Hematopoietic multipotent progenitor cell treated with erythropoietin and hydrocortisone succinate and interleukin-3 and kit ligand, for 17 days (in vitro differentiated cells): Measurements from ENCODE around the gene FGD2.
"Not testable (repeated sequence)": the region's sequence is repeated elsewhere in the genome, so short reads cannot be mapped to it uniquely, and the experiment has no call there.

ENCODE experiments used
- DNase-seq: peaks from one replicate; pipeline ENCODE4 v3.0.0-alpha.2; 2015; ENCODE audit warnings: low spot score

The FGD2 gene

DNA sequence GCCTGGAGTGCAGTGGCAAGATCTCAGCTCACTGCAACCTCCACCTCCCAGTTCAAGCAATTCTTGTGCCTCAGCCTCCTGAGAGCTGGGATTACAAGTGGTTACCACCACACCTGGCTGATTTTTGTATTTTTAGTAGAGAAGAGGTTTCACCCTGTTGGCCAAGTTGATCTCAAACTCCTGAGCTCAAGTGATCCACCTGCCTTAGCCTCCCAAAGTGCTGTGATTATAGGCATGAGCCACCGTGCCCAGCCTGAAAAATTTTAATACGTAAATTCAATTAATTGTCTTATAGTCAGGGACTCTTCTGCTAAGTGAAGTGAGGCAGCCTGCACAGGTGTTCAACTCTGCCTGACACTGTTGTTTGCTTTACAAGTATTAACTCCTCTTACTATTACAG, 15.1 kb upstream of the FGD2 start:
- not testable (repeated sequence) for DNase-seq

DNA sequence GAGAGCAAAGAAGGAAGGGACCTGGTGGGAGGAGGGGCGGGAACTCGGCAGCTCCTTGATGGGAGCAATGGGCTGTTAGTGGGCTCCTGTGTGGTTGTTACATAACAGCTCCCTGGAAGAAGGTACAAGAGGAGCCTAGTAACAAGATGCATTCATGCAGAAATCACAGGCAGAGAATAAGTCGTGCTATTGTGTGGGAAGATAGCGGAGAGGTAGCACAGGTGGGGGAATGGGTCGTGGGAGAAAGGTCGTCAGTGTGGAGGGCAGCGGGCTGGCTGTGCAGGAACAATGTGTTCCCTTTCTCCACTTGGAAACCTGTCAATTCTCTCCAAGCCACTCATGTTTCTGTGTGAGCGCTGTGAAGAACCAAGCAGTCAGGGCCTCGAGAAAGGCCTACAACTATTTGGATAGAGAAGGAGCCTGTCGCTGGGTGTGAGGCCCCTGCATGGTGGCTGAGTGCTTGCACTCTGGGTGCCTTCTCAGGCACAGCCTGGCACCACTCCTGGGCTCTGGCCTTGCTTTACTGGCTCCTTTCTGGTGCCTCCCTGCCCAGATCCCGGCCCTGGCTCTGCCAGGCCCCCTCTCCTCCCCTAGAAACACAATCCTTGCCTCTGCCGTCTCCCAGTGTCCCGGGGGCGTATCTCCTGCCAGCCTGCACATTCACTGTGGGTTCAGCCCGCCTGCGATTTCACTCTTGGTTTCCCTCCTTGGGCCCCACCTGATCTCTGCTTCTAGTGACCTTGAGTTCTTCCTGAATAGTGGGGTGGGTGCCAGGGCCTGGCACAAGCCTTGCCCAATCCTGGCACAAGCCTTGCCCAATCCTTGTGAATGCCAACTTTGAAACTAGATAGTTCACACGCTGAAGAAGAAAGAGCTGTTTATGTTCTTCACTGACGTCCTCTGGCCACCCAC, 7.4 kb upstream of the FGD2 start:
- no peak for DNase-seq

DNA sequence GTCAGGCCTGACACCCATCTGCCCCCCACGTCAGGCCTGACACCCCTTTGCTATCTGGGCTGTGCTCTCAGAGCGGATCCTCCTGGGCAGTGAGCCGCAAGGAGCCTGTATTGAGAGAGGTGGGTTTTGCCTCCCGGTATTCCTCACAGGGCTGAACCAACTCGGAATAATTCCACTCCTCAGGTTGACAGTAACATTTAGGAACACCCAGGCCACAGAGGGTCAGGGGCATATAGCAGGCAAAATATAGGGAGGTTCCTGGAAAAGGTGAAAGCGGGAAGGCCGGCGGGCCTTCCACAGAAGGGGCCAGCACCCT, 6.8 kb upstream of the FGD2 start:
- DNase-seq: no peak

DNA sequence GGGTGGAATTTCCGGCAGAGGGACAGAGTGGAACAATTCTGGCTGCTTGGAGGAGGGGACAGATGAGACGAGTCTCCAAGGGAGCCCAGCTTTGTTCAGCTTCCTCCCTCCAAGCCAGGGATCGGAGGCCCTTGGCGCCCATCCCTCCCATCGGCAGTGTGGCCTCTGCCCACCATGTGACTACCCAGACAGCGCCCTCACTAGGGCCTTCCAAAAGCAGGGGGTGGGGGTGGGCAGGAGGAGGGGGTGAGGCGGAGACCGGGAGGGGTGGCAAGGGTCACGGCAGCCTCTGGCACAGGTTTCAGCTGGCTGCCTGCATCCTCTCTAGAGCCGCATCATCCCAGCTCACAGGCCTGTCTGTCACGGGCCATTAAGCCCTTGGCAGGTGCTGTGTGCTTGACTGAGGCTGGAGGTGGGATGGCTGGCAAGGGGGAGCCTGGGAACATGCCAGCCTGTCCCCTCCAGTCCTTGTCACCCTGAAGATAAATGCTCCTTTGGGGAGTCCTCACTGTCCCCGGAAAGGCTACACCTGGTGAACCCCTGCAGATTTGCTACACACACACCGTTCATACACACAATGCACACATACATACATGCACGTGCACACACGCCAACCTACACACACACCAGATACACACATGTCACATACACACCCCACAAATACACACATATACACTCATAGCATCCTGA, 6.2 kb upstream of the FGD2 start:
- DNase-seq: no peak

DNA sequence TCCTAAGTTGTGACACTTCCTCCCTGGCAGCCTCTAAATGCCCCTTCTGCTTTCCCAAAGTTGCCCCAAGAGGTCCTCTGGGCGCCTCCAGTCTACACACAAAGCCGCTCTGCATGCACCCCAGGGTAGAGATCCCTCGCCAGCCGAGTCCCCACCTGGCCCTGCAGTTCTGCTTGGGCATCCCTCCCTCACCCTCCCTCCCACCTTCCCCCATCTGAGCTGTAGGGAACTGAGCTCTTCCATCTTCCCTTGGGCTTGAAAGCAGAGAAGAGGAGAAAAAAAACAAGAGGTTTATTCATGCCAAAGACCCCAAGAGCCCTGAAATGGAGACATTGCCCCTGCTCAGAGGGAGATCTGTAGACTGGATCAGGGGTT, 5.7 kb upstream of the FGD2 start:
- DNase-seq: no peak

DNA sequence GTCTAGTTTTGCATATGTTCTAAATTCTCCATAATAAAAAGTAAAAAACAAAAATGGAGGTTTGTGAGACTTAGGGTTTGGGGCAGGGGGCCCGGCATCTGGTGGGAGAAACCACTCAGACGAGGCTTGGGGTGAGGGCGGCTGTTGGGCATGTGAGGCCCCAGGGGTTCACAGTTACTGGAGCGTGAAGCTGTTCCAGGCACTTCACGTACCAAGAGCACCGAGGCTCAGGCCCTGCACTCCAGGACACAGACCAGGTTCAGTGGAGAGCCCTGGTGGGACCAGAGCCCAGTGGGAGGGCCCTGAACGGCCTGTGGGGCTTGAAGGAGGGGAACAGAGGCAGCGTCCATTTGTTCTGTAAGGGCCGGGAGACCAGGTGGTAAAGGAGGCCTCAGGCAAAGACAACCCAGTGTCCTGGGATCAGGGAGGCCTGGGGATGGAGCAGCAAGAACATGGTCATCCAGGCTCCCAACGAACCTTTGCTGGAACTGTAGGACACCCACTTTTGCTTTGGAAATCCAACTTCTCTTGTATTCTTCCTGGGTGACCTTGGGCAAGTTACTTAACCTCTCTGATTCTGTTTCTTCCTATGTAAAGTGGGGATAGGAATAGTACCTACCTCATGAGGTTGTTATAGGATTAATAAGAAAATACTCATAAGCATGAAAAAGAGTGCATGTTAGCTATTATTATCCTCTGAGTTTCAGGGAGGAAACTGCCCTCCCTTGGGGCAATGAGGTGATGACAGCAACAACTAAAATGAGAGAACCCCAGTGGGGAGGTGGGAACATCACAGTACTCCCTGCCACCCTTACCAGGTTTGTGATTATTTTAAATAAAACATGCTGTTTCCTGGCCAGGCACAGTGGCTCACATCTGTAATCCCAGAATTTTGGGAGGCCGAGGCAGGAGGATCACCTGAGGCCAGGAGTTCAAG, 1.1 kb upstream of the FGD2 start:
- no peak for DNase-seq

DNA sequence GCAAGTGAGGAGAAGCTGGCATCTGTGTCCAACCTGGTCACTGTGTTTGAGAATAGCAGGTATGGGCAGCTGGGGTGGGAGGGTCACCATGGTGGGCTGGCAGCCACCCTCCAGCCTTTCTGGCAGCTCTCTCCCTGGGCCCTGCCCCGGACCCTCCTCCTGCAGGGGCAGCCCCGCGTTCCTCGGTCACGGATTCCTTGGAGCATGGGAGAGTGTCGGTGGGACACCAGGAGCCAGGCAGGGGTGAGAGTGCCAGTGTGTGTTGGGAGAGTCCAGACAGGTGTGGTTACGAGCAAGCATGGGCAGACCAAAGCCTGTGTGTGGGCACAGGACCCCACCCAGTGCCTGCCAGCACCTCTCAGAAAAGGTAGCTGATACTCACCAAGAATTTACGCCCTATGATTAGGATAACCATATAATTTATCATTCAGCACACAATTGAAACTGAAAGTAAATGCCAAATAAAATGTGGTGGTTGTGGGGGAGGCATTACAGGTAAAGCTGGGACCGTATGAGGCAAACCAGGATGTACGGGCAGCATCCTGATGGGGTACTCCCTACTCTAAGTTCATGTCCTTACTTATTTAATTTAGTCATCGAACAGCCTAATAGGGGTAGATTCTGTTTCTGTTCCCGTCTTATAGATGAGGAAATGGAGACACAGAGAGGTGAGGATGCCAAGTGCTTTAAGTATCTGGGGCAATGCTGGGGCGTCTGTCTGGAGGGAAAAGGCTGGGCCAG, 542 bp downstream of the FGD2 start:
- DNase-seq: no peak

DNA sequence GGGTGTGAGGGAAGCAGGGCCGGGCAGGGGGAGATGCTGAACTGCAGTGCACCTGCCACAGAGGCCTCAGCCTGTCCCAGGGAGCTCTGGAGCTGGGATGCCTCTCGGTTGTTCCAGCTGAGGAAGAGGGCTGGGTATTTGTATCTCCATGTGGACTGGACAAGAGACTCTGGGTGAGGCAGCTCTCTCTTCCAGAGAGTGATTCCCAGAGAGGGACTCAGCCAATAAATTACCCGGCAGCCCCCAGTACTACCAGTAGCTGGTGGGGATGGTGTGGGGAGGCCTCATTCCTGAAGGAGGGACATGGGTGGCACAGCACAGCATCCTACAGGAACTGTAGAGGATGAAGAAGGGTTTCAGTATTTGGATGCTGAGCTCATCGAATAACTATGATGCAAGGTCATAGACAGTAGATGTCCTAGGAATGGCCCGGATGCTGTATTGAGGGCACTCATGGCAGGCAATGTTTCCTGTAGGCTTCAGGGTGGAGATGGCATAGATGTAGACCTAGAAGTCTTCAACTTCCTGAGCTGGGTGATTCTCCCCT, 1.4 kb downstream of the FGD2 start:
- DNase-seq: no peak

DNA sequence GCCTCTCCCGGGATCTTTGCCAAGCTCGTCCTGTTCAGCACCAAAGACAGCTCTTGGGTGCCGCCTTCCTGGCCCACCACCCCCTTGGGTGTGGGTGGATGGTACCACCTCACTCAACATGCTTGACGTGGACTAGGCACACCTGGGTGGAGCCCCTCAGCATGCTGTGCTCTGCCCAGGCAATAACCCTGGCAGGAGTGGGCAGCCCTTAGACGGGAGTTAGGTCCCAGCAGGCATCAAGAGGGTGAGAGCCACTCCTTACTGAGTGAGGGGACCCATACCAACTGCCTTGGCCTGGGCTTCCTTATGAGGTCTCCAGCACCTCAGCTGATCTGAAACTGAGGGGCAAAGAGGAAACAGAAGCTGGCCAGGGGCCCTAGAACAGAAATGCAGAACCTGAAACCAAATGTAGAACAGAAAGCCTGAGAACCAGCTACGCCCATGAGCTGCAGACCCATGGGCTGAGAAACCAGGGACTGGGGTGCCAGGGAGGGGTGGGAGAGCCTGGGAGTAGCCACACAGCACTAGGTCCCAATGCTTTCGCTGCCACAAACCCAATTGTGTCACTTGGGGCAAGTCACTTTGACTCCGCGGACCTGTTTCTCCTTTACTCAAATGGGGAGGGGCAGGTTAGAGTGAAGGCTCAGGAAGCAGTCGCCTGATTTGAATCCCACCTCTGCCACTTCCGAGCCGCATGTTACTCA, 2.0 kb downstream of the FGD2 start:
- DNase-seq: no peak

DNA sequence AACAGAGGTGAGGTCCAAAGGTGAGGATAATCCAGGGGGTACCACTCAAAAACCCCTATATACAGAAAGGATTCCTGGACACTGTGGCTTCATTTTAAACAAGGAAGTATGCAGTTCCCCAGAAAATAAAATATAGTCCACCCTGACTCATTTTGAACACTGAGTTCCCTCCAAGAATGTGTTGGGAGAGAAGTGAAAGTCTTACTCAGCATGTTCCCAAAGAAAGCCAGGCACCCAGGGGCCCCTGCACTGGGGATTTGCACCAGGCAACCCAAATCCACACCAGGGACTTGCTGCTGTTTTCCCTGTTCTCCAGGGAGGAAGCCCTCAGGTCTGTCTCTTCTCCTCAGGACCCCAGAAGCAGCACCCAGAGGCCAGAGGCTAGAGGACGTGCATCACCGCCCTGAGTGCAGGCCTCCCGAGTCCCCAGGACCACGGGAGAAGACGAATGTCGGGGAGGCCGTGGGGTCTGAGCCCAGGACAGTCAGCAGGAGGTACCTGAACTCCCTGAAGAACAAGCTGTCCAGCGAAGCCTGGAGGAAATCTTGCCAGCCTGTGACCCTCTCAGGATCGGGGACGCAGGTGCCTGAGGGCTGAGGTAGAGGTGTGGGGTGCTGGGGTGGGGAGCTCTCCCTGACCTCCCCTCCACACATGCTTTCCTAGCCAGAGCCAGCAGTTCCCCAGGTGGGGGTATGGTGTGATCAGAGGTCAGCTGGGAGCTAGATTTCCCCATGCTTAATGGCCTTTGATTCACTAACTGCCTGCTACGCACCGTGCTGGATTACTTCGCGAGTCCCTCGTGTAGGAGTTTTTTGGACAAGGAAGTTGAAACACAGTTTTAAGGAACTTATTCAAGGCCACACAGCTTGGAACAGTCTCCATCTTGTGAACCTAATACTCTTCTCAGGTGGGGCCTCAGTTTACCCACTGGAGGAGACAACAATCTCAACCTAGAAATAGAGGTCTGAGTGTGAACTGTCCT, 3.3 kb downstream of the FGD2 start:
- DNase-seq: no peak

DNA sequence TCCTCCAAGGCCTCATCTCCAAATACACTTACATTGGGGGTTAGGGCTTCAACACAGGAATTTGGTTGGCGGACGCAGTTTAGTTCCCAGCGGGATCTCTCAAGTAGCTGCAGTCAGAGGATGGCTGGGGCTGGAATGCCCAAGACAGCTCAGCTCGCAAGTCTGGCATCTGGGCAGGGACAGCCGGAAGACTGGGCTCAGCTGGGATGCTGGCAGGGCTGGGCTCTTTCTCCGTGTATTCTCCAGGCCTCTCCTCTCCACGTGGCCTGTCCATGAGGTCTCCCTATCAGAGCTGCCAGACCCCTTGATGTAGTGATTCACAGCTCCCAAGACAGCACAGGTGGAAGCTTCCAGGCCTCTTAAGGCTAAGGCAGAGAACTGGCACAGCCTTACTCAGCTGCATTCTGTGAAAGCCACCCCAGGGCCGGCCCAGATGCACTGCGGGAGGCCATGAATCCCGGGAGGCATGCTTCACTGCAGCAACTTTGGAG, 5.0 kb downstream of the FGD2 start:
- no peak for DNase-seq

DNA sequence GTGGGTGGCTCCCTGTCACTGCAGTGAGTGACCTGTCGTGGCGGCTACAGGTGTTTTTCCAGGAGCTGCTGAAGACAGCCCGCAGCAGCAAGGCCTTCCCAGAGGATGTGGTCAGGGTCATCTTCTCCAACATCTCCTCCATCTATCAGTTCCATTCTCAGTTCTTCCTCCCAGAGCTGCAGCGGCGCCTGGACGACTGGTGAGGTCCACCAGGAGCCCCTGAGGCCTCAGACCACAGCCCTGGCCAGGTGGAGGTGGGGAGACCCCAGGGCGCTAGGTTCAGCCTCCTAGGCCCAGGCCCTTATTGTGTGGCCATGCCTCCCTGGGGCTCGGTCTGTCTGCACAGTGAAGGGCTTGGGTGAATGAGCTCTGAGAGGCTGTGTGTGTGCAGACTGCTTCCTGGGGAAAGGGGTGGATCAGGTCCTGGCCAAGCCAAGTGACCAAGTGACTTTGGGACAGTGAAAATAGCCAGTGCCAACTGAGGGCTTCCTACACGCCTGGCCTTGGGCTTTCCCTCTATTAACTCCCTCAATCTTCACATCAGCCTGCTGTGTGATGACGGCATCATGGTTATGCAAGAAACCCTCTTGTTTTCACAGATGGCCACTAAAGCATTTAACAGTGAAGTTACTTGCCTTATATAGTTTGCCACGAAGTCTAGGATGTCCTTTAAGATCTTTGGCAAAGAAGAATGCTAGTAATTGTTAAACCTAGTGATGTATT, 6.4 kb downstream of the FGD2 start:
- DNase-seq: no peak

DNA sequence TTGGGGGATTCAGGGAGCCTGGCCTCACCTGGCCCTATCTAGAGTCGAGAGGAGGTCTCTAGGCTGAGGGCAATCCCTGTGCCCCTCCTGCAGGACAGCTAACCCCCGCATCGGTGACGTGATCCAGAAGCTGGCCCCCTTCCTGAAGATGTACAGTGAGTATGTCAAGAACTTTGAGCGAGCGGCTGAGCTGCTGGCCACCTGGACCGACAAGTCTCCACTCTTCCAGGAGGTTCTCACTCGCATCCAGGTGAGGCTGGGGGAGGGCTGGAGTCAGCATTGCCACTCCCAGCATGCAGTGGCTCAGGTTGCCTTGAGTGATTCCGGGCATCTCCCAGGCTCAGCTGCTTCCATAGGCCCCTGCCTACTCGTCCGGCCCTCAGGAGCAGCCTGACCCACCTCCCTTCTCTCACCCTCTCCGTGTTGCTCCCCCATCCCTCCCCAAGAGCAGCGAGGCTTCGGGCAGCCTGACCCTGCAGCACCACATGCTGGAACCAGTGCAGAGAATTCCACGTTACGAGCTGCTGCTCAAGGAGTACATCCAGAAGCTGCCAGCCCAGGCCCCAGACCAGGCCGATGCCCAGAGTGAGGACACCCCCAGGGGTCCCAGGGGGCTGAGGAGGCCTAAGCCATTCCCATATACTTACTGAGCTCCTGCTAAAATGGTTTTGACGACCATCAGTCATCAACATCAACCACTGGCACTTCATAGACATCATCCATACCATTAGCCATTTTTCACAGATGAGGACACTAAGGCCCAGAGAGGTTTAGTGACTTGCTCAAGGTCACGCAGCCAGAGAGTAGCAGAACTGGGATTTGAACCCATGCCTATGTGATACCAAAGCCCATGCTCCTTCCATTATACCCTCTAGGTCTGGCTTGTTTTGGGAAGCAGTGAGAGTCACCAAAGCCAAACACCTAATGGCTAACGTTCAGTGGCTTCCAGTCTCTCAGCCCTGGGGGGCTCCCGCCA, 8.3 kb downstream of the FGD2 start:
- no peak for DNase-seq

DNA sequence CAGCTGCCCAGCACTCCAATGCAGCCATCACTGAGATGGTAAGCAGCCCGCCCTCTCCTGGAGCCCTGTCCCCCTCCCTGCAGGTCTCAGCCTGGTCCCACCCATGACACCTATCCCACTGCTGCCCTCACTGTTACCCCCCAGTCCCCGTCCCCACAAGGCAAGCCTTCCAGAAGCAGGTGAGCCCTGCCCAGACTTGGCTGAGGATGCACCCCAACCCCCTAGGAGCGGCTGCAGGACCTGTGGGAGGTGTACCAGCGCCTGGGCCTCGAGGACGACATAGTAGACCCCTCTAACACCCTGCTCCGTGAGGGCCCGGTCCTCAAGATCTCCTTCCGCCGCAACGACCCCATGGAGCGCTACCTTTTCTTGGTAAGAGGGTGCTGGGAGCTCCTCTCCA, 9.2 kb downstream of the FGD2 start:
- DNase-seq: no peak

DNA sequence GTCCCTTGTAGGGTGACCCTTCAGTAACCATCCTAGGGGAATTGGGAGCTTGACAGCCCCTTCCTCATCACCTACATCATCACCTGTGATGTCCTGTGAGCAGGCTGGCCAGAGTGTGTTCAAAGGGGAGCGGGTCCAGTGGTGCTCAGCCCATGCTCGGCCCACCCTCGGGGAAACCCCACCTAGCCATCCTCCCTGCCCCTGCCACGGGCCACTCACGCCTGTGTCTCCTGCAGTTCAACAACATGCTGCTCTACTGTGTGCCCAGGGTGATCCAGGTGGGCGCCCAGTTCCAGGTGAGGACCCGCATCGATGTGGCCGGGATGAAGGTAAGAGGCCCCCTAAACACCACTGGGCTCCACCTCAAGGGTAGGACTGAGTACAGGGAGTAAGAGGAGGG, 10.1 kb downstream of the FGD2 start:
- DNase-seq: no peak

DNA sequence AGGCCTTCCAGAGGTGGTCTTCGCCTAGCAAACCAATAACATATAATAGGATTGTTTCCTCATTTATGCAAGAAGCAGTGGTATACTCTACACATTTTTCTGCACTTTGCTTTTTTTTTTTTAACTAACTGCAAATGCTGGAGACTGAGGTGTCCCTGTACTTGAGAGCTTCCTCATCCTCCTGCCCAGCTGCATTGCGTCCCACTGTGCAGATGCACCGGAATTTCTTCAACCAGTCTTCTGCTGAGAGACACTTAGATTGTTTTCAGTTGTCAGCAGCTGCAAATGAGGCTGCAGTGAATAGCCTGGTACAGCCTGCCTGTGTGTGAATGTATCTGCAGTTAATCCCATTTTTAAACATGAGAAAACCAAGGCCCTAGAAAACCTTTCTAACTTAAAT, 11.5 kb downstream of the FGD2 start:
- no peak for DNase-seq

DNA sequence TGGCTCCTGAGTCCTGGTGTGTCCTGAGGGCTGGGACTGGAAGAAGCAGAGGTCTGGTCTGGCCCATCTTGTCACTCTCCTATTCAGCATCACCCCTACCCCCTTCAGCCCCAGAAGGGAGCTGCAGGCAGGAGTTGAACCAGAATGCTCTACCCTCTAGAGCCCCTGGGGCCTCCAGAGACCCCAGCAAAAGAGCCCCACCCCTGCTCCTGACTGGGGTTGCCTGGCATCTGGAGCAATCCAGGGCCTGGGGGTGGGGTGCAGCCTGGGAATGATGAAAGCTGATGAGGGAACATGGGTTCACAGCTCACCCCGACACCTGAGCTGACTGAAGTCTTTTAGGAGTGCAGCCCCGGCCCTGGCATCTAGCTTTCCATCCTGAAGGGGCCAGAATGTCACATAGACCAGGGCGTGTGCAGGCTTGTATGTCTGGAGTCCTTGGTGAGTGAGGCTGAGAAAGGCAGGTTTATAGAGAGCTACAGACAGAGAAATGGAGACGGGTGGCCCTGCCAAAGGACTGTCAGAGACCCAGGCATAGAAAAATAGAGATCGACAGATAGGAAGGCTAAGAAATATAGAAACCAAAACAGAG, 12.2 kb downstream of the FGD2 start:
- DNase-seq: no peak
